ENCODE data around the gene IVNS1ABP.

IVNS1ABP gene

DNA sequence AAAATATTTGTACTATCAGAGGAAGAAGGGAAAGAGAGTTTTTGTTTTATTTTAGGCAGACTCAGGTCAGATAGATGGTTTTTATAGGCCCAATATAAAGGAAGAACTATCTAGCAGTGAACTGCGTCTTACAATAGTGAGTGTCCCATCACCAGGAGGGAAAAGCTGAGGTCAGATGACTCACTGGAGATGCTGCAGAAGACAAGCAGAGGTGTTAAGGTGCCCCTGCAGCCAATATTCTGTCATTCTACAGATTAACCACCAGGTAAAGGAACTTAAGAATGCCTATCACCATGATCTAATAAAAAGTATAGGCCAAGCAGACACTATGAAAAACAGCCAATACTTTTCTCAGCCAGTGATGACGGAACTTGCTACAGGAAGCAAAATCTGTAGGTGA lies 29.6 kb downstream of the IVNS1ABP start:
- no peak overlapping the region for H3K4me3 ChIP-seq
- no peak for DNase-seq (ENCODE audit: low spot score)
- no peak overlapping the region for H3K27ac ChIP-seq
- TF ChIP-seq, protein P1, sequence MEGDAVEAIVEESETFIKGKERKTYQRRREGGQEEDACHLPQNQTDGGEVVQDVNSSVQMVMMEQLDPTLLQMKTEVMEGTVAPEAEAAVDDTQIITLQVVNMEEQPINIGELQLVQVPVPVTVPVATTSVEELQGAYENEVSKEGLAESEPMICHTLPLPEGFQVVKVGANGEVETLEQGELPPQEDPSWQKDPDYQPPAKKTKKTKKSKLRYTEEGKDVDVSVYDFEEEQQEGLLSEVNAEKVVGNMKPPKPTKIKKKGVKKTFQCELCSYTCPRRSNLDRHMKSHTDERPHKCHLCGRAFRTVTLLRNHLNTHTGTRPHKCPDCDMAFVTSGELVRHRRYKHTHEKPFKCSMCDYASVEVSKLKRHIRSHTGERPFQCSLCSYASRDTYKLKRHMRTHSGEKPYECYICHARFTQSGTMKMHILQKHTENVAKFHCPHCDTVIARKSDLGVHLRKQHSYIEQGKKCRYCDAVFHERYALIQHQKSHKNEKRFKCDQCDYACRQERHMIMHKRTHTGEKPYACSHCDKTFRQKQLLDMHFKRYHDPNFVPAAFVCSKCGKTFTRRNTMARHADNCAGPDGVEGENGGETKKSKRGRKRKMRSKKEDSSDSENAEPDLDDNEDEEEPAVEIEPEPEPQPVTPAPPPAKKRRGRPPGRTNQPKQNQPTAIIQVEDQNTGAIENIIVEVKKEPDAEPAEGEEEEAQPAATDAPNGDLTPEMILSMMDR (IDR thresholded peaks at IDR 0.05): no peak

DNA sequence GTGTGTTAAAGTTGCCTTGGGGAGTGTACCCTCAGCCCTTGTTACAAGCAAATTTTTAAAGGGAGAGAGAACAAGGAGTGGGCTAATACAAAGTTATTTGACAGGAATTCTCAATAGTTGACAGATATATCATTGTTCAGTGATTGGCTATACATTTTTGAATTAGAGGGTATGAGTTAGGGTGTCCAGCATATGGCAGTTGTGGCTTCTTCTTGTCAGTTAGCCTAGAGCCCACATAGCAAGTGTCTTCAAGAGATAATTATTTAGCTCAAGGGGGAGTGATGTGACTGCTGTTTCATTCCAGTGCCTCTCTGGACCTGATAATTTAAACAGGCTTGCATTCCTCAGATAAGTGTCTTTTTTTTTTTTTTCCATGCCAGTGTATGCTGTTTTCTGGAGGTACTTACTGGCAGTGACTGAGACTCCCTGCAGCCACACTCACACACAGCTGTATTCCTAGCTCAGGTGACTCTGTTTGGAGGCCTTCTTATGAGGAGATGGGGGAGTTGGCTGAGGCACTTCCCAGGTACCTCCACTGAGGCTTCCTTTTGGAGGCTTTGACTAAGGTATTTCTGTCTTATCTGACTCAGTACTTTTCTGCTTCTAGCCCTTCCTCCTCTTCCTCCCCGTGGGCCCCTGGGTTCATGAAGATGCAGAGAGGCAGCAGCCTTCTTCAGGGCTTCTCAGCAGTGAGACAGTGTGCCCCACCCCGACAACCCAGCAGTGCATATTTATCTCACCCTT lies 32.3 kb downstream of the IVNS1ABP start:
- TF ChIP-seq, protein P1 (IDR thresholded peaks at IDR 0.05): no peak
- Histone ChIP-seq H3K4me3 (no peak overlapping the region), H3K27ac (no peak overlapping the region)
- DNase-seq (ENCODE audit: low spot score): no peak

DNA sequence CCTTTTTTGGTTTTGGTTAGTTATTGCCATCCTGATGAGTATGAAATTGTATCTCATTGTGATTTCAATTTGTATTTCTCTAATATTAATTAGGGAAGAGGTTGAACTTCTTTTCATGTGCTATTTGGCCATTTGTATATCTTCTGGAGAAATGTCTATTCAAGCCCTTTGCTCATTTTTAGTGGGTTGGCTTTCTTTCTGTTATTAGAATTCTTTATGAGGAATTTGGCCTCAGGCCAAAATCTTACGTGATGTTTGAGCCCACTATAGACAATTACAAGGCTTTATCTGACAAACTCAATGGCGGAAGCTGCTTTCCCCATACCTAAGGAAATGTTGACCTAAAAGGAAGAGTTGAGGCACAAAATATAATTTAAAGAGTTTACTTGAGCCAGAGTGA lies 32.9 kb downstream of the IVNS1ABP start:
- Histone ChIP-seq H3K27ac (no peak overlapping the region), H3K4me3 (no peak overlapping the region)
- DNase-seq (ENCODE audit: low spot score): no peak
- TF ChIP-seq, protein P1 (IDR thresholded peaks at IDR 0.05): no peak

DNA sequence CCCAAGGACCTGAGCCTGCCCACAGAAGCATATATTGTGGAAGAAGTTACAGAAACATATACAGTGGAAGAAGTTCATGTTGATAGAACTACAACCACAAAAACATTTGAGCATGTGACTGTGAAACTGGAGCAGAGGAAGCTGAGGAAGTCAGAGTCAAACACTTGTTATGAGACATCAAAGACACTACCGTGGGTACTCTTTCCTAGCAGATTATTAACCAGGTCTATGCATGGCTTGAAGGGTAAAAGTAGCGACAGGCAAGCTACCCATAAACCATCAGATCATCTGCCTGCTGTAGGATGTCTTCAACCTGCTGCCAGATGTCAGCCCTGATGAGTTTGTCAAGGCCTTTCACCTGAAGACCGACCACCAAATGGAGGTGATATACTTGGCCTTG lies 35.8 kb downstream of the IVNS1ABP start:
- TF ChIP-seq, protein P1 (IDR thresholded peaks at IDR 0.05): no peak
- DNase-seq (ENCODE audit: low spot score): no peak
- H3K27ac ChIP-seq: no peak overlapping the region
- H3K4me3 ChIP-seq: no peak overlapping the region

DNA sequence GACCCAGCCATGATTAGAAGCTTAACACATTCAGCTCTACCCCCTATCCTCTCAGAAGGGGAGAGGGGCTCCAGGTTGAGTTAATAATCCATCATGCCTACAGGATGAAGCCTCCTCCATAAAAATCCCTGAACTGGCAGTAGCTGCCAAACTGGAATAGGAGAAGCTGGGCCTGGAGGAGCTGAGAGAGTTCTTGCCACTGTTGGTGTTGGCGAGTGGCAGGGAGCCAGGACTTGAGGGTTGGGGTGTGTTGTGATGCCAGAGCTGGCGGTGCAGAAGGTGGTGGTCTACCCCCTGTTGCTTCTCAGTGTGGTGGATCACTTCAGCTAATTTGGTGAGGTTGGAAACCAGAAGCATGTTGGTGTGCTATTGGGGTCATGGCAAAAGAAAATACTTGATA lies 36.5 kb downstream of the IVNS1ABP start:
- DNase-seq (ENCODE audit: low spot score): no peak
- no peak overlapping the region for H3K27ac ChIP-seq
- TF ChIP-seq, protein P1 (IDR thresholded peaks at IDR 0.05): no peak
- no peak overlapping the region for H3K4me3 ChIP-seq

DNA sequence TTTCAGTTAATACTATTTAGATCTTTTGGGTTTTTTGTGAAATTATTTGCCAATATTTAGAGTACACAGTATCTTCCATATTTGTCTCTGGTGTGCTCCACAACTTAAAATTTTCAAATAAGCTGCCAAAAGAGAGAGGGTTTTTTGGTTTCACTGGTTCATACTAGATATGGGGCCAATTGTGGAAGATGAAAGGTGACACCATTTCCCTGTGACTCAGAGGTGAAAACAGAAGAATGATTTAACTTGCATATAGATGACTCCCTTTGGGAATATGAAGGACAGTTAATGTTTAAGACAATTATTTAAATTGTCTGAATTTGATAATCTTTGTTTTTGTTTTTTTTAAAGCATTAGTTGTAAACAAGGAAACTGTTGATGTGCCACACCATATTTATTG lies 37.5 kb downstream of the IVNS1ABP start:
- H3K4me3 ChIP-seq: no peak overlapping the region
- TF ChIP-seq, protein P1 (IDR thresholded peaks at IDR 0.05): no peak

DNA sequence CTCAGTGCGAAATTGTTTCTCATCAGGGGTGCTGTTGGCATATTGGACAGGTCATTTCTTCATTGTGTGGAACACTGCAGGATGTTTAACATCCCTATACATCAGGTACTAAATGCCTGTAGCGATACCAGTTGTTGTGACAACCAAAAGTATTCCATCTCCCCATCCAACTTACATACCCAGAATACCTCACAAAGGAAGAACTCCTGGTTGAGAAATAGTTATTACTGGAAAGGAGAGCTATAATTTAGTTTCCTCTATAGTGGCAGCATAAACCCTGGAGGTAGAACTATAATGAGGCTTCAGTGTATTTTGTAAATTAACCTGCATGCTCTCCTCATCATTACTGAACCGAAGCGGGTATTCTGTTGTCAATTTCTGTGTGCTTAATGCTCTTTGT lies 45.1 kb downstream of the IVNS1ABP start:
- DNase-seq (ENCODE audit: low spot score): no peak
- Histone ChIP-seq H3K27ac (no peak overlapping the region), H3K4me3 (no peak overlapping the region)
- TF ChIP-seq, protein P1 (IDR thresholded peaks at IDR 0.05): no peak

More for the DNA sequence above, 37.5 kb downstream of the IVNS1ABP start:
- DNase-seq (ENCODE audit: low spot score): no peak
- H3K27ac ChIP-seq: no peak overlapping the region
